GM23248 (cell line): ENCODE results near the gene GBX1.

Experiments used
- EZH2 ChIP-seq: fragments of 200-600 bp; sonication (generic); IDR thresholded peaks from 2 replicates; pipeline ENCODE4 v1.6.1; 2018; ENCODE audit warnings: antibody characterized with exemption, mild to moderate bottlenecking; ENCODE audit not compliant: insufficient read depth, poor library complexity, severe bottlenecking
- EZH2phosphoT487 ChIP-seq: fragments of 200-600 bp; sonication (generic); IDR thresholded peaks from 2 replicates; pipeline ENCODE4 v1.6.1; 2018; ENCODE audit warnings: antibody characterized with exemption, moderate library complexity, mild to moderate bottlenecking, low read depth; ENCODE audit not compliant: insufficient read depth

- no peak for TF ChIP-seq EZH2phosphoT487
- no peak for TF ChIP-seq EZH2
Measured at GRCh38 chr7:151139791-151140190, 27.7 kb downstream of the GBX1 start.
